ENCODE data around the gene XYLT2. TPM values are rescaled to one million over a fixed set of nuclear protein-coding genes. Genes with fewer than 3 reads are reported as not detected.

XYLT2 gene
- total and polyA plus RNA-seq, 2 of the 13 experiments (the other 11 are each of a cell fraction or from before 2014, with no cell fraction given), result 17.0 to 22.1 TPM

GRCh38 chr17:50361561-50362480, 15.9 kb downstream of the XYLT2 start (continued):
- TF ChIP-seq, protein P1, sequence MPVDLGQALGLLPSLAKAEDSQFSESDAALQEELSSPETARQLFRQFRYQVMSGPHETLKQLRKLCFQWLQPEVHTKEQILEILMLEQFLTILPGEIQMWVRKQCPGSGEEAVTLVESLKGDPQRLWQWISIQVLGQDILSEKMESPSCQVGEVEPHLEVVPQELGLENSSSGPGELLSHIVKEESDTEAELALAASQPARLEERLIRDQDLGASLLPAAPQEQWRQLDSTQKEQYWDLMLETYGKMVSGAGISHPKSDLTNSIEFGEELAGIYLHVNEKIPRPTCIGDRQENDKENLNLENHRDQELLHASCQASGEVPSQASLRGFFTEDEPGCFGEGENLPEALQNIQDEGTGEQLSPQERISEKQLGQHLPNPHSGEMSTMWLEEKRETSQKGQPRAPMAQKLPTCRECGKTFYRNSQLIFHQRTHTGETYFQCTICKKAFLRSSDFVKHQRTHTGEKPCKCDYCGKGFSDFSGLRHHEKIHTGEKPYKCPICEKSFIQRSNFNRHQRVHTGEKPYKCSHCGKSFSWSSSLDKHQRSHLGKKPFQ (CRISPR knock-in tag; IDR thresholded peaks at IDR 0.05; ENCODE audit: insufficient replicate concordance), result no peak
- no peak for TF ChIP-seq NFE2L1 (CRISPR knock-in tag; IDR thresholded peaks at IDR 0.05; ENCODE audit: borderline replicate concordance)
- no peak for TF ChIP-seq ATRX (CRISPR knock-in tag; IDR thresholded peaks at IDR 0.05; ENCODE audit: borderline replicate concordance)
- TF ChIP-seq ZFP41 (CRISPR knock-in tag; IDR thresholded peaks at IDR 0.05; ENCODE audit: borderline replicate concordance), result 0 out of 2 replicates have a peak, but pooled peaks have one; percentile 19
- no peak for TF ChIP-seq GLMP (CRISPR knock-in tag; IDR thresholded peaks at IDR 0.05; ENCODE audit: borderline replicate concordance)
- TF ChIP-seq, protein P2, sequence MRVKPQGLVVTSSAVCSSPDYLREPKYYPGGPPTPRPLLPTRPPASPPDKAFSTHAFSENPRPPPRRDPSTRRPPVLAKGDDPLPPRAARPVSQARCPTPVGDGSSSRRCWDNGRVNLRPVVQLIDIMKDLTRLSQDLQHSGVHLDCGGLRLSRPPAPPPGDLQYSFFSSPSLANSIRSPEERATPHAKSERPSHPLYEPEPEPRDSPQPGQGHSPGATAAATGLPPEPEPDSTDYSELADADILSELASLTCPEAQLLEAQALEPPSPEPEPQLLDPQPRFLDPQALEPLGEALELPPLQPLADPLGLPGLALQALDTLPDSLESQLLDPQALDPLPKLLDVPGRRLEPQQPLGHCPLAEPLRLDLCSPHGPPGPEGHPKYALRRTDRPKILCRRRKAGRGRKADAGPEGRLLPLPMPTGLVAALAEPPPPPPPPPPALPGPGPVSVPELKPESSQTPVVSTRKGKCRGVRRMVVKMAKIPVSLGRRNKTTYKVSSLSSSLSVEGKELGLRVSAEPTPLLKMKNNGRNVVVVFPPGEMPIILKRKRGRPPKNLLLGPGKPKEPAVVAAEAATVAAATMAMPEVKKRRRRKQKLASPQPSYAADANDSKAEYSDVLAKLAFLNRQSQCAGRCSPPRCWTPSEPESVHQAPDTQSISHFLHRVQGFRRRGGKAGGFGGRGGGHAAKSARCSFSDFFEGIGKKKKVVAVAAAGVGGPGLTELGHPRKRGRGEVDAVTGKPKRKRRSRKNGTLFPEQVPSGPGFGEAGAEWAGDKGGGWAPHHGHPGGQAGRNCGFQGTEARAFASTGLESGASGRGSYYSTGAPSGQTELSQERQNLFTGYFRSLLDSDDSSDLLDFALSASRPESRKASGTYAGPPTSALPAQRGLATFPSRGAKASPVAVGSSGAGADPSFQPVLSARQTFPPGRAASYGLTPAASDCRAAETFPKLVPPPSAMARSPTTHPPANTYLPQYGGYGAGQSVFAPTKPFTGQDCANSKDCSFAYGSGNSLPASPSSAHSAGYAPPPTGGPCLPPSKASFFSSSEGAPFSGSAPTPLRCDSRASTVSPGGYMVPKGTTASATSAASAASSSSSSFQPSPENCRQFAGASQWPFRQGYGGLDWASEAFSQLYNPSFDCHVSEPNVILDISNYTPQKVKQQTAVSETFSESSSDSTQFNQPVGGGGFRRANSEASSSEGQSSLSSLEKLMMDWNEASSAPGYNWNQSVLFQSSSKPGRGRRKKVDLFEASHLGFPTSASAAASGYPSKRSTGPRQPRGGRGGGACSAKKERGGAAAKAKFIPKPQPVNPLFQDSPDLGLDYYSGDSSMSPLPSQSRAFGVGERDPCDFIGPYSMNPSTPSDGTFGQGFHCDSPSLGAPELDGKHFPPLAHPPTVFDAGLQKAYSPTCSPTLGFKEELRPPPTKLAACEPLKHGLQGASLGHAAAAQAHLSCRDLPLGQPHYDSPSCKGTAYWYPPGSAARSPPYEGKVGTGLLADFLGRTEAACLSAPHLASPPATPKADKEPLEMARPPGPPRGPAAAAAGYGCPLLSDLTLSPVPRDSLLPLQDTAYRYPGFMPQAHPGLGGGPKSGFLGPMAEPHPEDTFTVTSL (CRISPR knock-in tag; IDR thresholded peaks at IDR 0.05; ENCODE audit: borderline replicate concordance), result no peak
- no peak for TF ChIP-seq SMAD9 (CRISPR knock-in tag; IDR thresholded peaks at IDR 0.05)
- no peak for TF ChIP-seq ZNF652 (CRISPR knock-in tag; IDR thresholded peaks at IDR 0.05; ENCODE audit: borderline replicate concordance, low read depth)
- TF ChIP-seq SMYD3 (CRISPR knock-in tag; IDR thresholded peaks at IDR 0.05), result no peak
- TF ChIP-seq ZNF407 (CRISPR knock-in tag; IDR thresholded peaks at IDR 0.05; ENCODE audit: not compliant biosample characterization), result no peak

Data from HepG2 (cell line).